IMR-90 (cell line): Measurements from ENCODE around the gene GRK2. TPM values are rescaled to one million over a fixed set of nuclear protein-coding genes. Genes with fewer than 3 reads are reported as not detected.

Experiments
- polyA plus RNA-seq, 3 experiments: library from polyadenylated mRNA; depleted of rRNA; stranded (reverse); fragments of >200 nt; gene quantifications; 2 replicates each; pipeline ENCODE4 v1.2.3, GENCODE V29; 2012; ENCODE audit warnings: low replicate concordance in 1 of 3
- total RNA-seq: library from RNA; depleted of rRNA; stranded (reverse); fragments of >200 nt; gene quantifications from 2 replicates; pipeline ENCODE4 v1.2.3, GENCODE V29; 2012; rRNA removed

GRK2 gene
- total and polyA plus RNA-seq, 2 of the 4 experiments (the other 2 are of a cell fraction), result 26.7 to 41.8 TPM

Other genes with a start within 250 kb of the GRK2 start
- gene SYT12, start 243.3 kb upstream of the GRK2 start, total RNA-seq, result 0.54 and 0.56 TPM in 2 replicates
- 0.65 and 0.74 TPM in 2 replicates for gene SYT12, start 243.3 kb upstream of the GRK2 start, polyA plus RNA-seq (2012; rRNA removed)
- gene RHOD, start 209.6 kb upstream of the GRK2 start, total RNA-seq, result 4.7 and 5.3 TPM in 2 replicates
- 10.9 and 13.4 TPM in 2 replicates for gene RHOD, start 209.6 kb upstream of the GRK2 start, polyA plus RNA-seq (2012; rRNA removed)
- gene KDM2A, start 147.2 kb upstream of the GRK2 start, total RNA-seq, result 26.7 and 27.8 TPM in 2 replicates
- 42.6 and 47.5 TPM in 2 replicates for gene KDM2A, start 147.2 kb upstream of the GRK2 start, polyA plus RNA-seq (2012; rRNA removed)
- gene ANKRD13D, start 22.8 kb downstream of the GRK2 start, total RNA-seq, result 7.3 and 8.1 TPM in 2 replicates
- 38.4 and 44.0 TPM in 2 replicates for gene ANKRD13D, start 22.8 kb downstream of the GRK2 start, polyA plus RNA-seq (2012; rRNA removed)
- gene SSH3, start 37.1 kb downstream of the GRK2 start, total RNA-seq, result 7.3 and 7.8 TPM in 2 replicates
- 26.7 and 29.2 TPM in 2 replicates for gene SSH3, start 37.1 kb downstream of the GRK2 start, polyA plus RNA-seq (2012; rRNA removed)
- gene POLD4, start 87.1 kb downstream of the GRK2 start, total RNA-seq, result 40.8 and 46.4 TPM in 2 replicates
- gene POLD4, start 87.1 kb downstream of the GRK2 start, polyA plus RNA-seq (2012; rRNA removed), result 133 and 152 TPM in 2 replicates
- 5.0 and 5.6 TPM in 2 replicates for gene CLCF1, start 107.1 kb downstream of the GRK2 start, total RNA-seq
- gene CLCF1, start 107.1 kb downstream of the GRK2 start, polyA plus RNA-seq (2012; rRNA removed), result 27.8 and 34.4 TPM in 2 replicates
- 1.9 and 2.0 TPM in 2 replicates for gene RAD9A, start 125.5 kb downstream of the GRK2 start, total RNA-seq
- 10.3 and 12.6 TPM in 2 replicates for gene RAD9A, start 125.5 kb downstream of the GRK2 start, polyA plus RNA-seq (2012; rRNA removed)
- 294 and 313 TPM in 2 replicates for gene PPP1CA, start 135.4 kb downstream of the GRK2 start, total RNA-seq
- gene PPP1CA, start 135.4 kb downstream of the GRK2 start, polyA plus RNA-seq (2012; rRNA removed), result 228 and 260 TPM in 2 replicates
- under 0.01 and 0.18 TPM in 2 replicates for gene TBC1D10C, start 137.6 kb downstream of the GRK2 start, total RNA-seq
- gene TBC1D10C, start 137.6 kb downstream of the GRK2 start, polyA plus RNA-seq (2012; rRNA removed), result 0.07 and 0.11 TPM in 2 replicates
- under 0.01 TPM in 2 replicates for gene CARNS1, start 149.2 kb downstream of the GRK2 start, total RNA-seq
- 0.23 and 0.32 TPM in 2 replicates for gene CARNS1, start 149.2 kb downstream of the GRK2 start, polyA plus RNA-seq (2012; rRNA removed)
- gene RPS6KB2, start 162.0 kb downstream of the GRK2 start, total RNA-seq, result 47.8 and 58.4 TPM in 2 replicates
- gene RPS6KB2, start 162.0 kb downstream of the GRK2 start, polyA plus RNA-seq (2012; rRNA removed), result 50.7 and 55.3 TPM in 2 replicates
- not detected in 2 replicates for gene PTPRCAP, start 171.2 kb downstream of the GRK2 start, total RNA-seq
- gene PTPRCAP, start 171.2 kb downstream of the GRK2 start, polyA plus RNA-seq (2012; rRNA removed), result 0.14 and 0.24 TPM in 2 replicates
- 76.4 and 79.4 TPM in 2 replicates for gene CORO1B, start 177.0 kb downstream of the GRK2 start, total RNA-seq
- 138 and 151 TPM in 2 replicates for gene CORO1B, start 177.0 kb downstream of the GRK2 start, polyA plus RNA-seq (2012; rRNA removed)
- gene GPR152, start 186.3 kb downstream of the GRK2 start, total RNA-seq, result not detected in 2 replicates
- not detected in 2 replicates for gene GPR152, start 186.3 kb downstream of the GRK2 start, polyA plus RNA-seq (2012; rRNA removed)
- not detected in 2 replicates for gene CABP4, start 188.9 kb downstream of the GRK2 start, total RNA-seq
- gene CABP4, start 188.9 kb downstream of the GRK2 start, polyA plus RNA-seq (2012; rRNA removed), result not detected in 2 replicates
- 12.5 and 18.9 TPM in 2 replicates for gene TMEM134, start 202.8 kb downstream of the GRK2 start, total RNA-seq
- 55.0 and 64.4 TPM in 2 replicates for gene TMEM134, start 202.8 kb downstream of the GRK2 start, polyA plus RNA-seq (2012; rRNA removed)
- 91.4 and 95.5 TPM in 2 replicates for gene AIP, start 216.6 kb downstream of the GRK2 start, total RNA-seq
- 122 and 130 TPM in 2 replicates for gene AIP, start 216.6 kb downstream of the GRK2 start, polyA plus RNA-seq (2012; rRNA removed)
- gene PITPNM1, start 238.9 kb downstream of the GRK2 start, total RNA-seq, result 4.7 and 5.0 TPM in 2 replicates
- 15.4 and 18.3 TPM in 2 replicates for gene PITPNM1, start 238.9 kb downstream of the GRK2 start, polyA plus RNA-seq (2012; rRNA removed)
- gene CDK2AP2, start 241.7 kb downstream of the GRK2 start, total RNA-seq, result 8.1 and 9.2 TPM in 2 replicates
- 44.7 and 49.8 TPM in 2 replicates for gene CDK2AP2, start 241.7 kb downstream of the GRK2 start, polyA plus RNA-seq (2012; rRNA removed)